Adrenal gland (tissue), 12 donors: ENCODE results near the gene FURIN. TPM values are rescaled to one million over a fixed set of nuclear protein-coding genes. Genes with fewer than 3 reads are reported as not detected.

ENCODE experiments used
- DNase-seq, 7 donors: peaks; one replicate each; pipeline ENCODE4 v3.0.0-alpha.2; 2019 to 2020
- H3K27ac ChIP-seq, 5 donors: fragments of 200-600 bp; sonication (generic) in 4 of 5; 1 replicate in 3 of 5; 2 replicates in 2 of 5; pipeline versions ENCODE4 v1.5.1 to v1.8.0; 2016 to 2020; ENCODE audit warnings: mild to moderate bottlenecking in 1 of 5
- H3K27me3 ChIP-seq: fragments of 200-600 bp; 2 replicates; pipeline ENCODE4 v1.8.0; 2021
- H3K36me3 ChIP-seq, 2 donors: fragments of 200-600 bp; replicated peaks in 1 of 2; 1 replicate in 1 of 2; 2 replicates in 1 of 2; pipeline versions ENCODE4 v1.5.1 to v1.8.0; 2018 to 2022
- H3K4me1 ChIP-seq, 2 donors: fragments of 200-600 bp; replicated peaks in 1 of 2; 1 replicate in 1 of 2; 2 replicates in 1 of 2; pipeline versions ENCODE4 v1.5.1 to v1.8.0; 2018 to 2021
- H3K4me3 ChIP-seq, 4 donors: fragments of 200-600 bp; sonication (generic) in 3 of 4; one replicate each; pipeline ENCODE4 v1.5.1; 2016 to 2018
- H3K9me3 ChIP-seq, 3 donors: fragments of 200-600 bp; sonication (generic) in 1 of 3; replicated peaks in 1 of 3; 1 replicate in 2 of 3; 2 replicates in 1 of 3; pipeline versions ENCODE4 v1.5.1 to v1.8.0; 2016 to 2021
- POLR2A ChIP-seq, 2 donors: fragments of 450-650 bp; IDR thresholded peaks; one replicate each; pipeline ENCODE4 v1.6.1; 2017; ENCODE audit warnings: antibody characterized with exemption in 2 of 2, mild to moderate bottlenecking in 2 of 2, moderate library complexity in 1 of 2
- WGBS, 4 donors: extraction: QIAGEN DNeasy Blood & Tissue Kit in 2 of 4; methylation state at CpG; one replicate each; pipeline versions ENCODE4 v1.1.5 to v1.1.7; 2013 to 2017; 5-methylcytosine and 5-hydroxymethylcytosine counted together
- intact Hi-C, 2 donors: fragments of 100-400 bp; cut with DNase I; formaldehyde crosslinking; loops; one replicate each; pipeline versions ENCODE4 v1.14.1 to v1.15.0; 2022 to 2023
- polyA plus RNA-seq, 3 donors: library from polyadenylated mRNA; stranded (reverse); fragments of 200-250 nt in 2 of 3; fragments of 350-450 nt in 1 of 3; fragmentation: Illumina TruSeq in 1 of 3; extraction: RNeasy Lipid Tissue Mini Kit (QIAGEN cat#74804) in 1 of 3; gene quantifications; one replicate each; pipeline ENCODE4 v1.2.3, GENCODE V29; 2013 to 2014
- total RNA-seq, 9 donors: library from RNA; depleted of rRNA in 4 of 9; stranded (reverse); fragments of >200 nt in 4 of 9; fragments of 120-200 nt in 1 of 9; fragmentation: NEBNext Ultra II Directional in 1 of 9; extraction: Animal tissue kit (Norgen Biotek cat#: 25700) in 1 of 9; gene quantifications; one replicate each; pipeline versions ENCODE4 v1.1.0 to v1.2.4, GENCODE V29; 2013 to 2023
- TF ChIP-seq, protein P1 (sequence below), 6 experiments: fragments of 450-650 bp in 4 of 6; fragments of 200-600 bp in 2 of 6; sonication (generic) in 1 of 6; IDR thresholded peaks; 1 replicate in 5 of 6; 2 replicates in 1 of 6; pipeline versions ENCODE4 v1.5.1 to v1.8.0; 2016 to 2021; ENCODE audit warnings: antibody characterized with exemption in 6 of 6, mild to moderate bottlenecking in 2 of 6, moderate library complexity in 1 of 6
- donor health status: healthy with polysubstance abuse.
- donor health status: Bipolar disorder and iron deficiency.
- donor health status: DM: yes; HTN: yes; CAD: no.
- donor health status: DM: no; HTN: no; CAD: no.
- donor health status: DM: no; HTN: no; CAD: no.
- donor health status: DM: yes; HTN: yes; CAD: no.

Gene FURIN
- total and polyA plus RNA-seq, 12 donors: 11.5 to 119 (median 45.2) TPM

DNA sequence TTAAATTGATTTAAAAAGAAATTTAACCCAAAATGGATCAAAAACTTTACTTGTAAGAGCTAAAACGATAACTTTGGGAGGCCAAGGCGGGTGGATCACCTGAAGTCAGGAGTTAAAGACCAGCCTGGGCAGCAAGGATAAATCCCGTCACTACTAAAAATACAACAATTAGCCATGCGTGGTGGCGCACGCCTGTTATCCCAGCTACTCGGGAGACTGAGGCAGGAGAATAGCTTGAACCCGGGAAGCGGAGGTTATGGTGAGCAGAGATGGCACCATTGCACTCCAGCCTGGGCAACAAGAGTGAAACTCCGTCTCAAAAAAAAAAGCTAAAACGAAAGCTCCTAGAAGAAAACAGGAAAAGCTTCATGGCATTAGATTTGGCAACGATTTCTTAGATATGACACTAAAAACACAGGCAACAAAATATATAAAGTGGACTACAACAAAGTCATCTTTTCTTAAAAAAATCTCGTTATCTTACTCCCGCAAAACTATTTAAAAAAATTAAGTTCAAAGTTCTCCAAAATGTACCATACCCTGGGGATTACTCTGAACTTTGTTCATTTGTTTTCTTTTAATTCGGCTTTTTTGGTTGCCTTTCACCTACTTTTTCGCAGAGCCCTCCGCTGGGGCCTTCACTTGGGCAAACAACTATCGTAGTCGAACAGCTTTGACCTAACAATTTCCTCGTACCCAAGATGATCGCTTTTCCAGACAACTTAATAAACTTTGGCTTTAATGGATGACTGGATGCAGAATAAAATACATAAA, 61.0 kb downstream of the FURIN start:
- no peak for DNase-seq
- Histone ChIP-seq H3K27ac (peak overlapping the region; percentile 67 to 95 (median 89)), H3K4me3 (peak overlapping the region in 2 of 4 donors; percentile 60 to 64), H3K36me3 (no peaks in the 10 kb centered on the region), H3K9me3 (no peaks in the 10 kb centered on the region), H3K27me3 (no peaks in the 10 kb centered on the region), H3K4me1 (peaks cover 19 to 36% of the 10 kb centered on the region in 2 donors)
- no peak for TF ChIP-seq POLR2A (IDR thresholded peaks at IDR 0.05)
- TF ChIP-seq, protein P1, sequence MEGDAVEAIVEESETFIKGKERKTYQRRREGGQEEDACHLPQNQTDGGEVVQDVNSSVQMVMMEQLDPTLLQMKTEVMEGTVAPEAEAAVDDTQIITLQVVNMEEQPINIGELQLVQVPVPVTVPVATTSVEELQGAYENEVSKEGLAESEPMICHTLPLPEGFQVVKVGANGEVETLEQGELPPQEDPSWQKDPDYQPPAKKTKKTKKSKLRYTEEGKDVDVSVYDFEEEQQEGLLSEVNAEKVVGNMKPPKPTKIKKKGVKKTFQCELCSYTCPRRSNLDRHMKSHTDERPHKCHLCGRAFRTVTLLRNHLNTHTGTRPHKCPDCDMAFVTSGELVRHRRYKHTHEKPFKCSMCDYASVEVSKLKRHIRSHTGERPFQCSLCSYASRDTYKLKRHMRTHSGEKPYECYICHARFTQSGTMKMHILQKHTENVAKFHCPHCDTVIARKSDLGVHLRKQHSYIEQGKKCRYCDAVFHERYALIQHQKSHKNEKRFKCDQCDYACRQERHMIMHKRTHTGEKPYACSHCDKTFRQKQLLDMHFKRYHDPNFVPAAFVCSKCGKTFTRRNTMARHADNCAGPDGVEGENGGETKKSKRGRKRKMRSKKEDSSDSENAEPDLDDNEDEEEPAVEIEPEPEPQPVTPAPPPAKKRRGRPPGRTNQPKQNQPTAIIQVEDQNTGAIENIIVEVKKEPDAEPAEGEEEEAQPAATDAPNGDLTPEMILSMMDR (IDR thresholded peaks at IDR 0.05): no peak
- 55 to 60% (median 59%) methylated on average over 21 of the region's 21 CpGs for WGBS, 4 donors
- intact Hi-C loops: no loop called here

GRCh38 chr15:90930861-90931574, 62.6 kb downstream of the FURIN start:
- WGBS, 4 donors: 43 to 60% (median 52%) methylated on average over 15 of the region's 15 CpGs
- TF ChIP-seq POLR2A (IDR thresholded peaks at IDR 0.05): no peak
- TF ChIP-seq, protein P1 (IDR thresholded peaks at IDR 0.05): no peak
- Histone ChIP-seq H3K9me3 (no peaks in the 10 kb centered on the region), H3K27me3 (no peaks in the 10 kb centered on the region), H3K27ac (peak overlapping the region; percentile 76 to 95 (median 89)), H3K36me3 (no peaks in the 10 kb centered on the region), H3K4me1 (peaks cover 28 to 47% of the 10 kb centered on the region in 2 donors), H3K4me3 (peak overlapping the region in 1 of 4 donors; percentile 64)
- intact Hi-C loops: no loop called here
- peak in 6 of 7 donors; percentile 59 to 73 (median 67) for DNase-seq

DNA sequence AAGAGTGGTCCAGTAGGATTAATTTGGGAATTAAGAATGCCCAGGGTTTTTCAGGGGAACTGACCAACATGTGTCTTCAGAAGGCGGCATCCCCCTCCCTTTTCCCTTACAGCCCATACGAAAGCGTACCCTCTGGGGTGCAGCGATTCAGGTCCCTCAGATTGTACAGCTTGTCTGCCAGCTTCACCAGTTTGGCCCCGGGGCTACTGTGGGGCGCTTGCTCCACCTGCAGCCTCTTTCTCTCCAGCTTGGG, 63.1 kb downstream of the FURIN start:
- intact Hi-C loops: no loop called here
- peak overlapping the region; percentile 74 to 95 (median 89) for H3K27ac ChIP-seq
- peak overlapping the region in 1 of 4 donors; percentile 70 for H3K4me3 ChIP-seq
- 16 to 22% (median 21%) methylated on average over 6 of the region's 6 CpGs for WGBS, 4 donors
- no peaks in the 10 kb centered on the region for H3K9me3 ChIP-seq
- H3K27me3 ChIP-seq: no peaks in the 10 kb centered on the region
- DNase-seq: no peak
- no peaks in the 10 kb centered on the region for H3K36me3 ChIP-seq
- H3K4me1 ChIP-seq: peaks cover 33 to 52% of the 10 kb centered on the region in 2 donors
- TF ChIP-seq POLR2A (IDR thresholded peaks at IDR 0.05): peak in 1 of 2 donors; percentile 48
- TF ChIP-seq, protein P1 (IDR thresholded peaks at IDR 0.05): no peak

DNA sequence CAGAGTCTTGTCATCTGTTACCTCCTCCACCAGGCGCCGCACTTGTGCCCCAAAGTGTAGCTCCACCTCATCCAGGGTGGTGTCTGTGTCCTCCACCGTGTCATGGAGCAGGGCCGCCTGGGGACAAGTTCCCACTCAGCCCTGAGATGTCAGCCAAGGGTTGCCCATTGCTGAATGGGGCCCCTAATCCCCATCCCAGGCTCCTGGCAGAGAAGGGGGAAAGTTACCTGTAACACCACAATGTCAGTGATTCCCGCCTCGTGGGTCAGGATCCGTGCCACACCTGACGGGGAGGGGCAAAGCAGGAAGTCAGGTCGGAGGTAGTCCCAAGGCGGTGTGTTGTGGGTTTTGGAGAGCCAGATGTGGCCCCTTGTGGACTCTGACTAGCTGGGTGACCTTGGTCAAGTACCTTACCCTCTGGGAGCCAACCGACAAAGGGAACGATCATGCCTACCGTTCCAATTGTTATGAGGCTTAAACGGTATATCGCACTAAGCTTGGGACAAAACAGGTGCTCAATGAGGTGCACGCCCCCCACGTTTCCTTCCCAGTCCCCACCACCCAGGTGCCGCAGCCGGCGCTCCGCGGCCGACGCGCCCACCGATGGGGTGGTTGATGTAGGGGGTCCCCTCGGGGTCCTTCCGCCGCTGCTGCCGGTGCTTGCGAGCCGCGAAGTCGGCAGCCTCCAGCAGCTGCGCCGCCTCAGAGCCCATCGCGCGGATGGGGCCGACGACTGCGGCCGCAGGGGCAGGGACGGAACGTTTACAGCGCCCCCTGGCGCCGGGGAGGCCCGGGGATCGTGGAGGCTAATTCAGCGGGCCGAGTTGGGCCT, 63.7 kb downstream of the FURIN start, which contains the start of gene HDDC3:
Gene HDDC3, minus strand, starts transcription at position 722 of the 832 bp plus-strand sequence. Its CDS starts 9 bp downstream, at position 713.
- Histone ChIP-seq H3K4me3 (peak within 1 kb of the TSS; percentile 22 to 79 (median 64)), H3K4me1 (peaks cover 34 to 58% of the 10 kb centered on the region in 2 donors), H3K27me3 (no peaks in the 10 kb centered on the region), H3K9me3 (no peaks in the 10 kb centered on the region), H3K27ac (peak within 1 kb of the TSS; percentile 74 to 95 (median 89)), H3K36me3 (no peaks in the 10 kb centered on the region)
- intact Hi-C loops: no loop called here
- TF ChIP-seq POLR2A (IDR thresholded peaks at IDR 0.05): peak in 1 of 2 donors; percentile 61
- TF ChIP-seq, protein P1 (IDR thresholded peaks at IDR 0.05): peak; percentile 77 to 95 (median 88)
- DNase-seq: peak; percentile 86 to 93 (median 90)
- 0 to 1% (median 0%) methylated on average over 3 to 52 of the region's 52 CpGs for WGBS, 4 donors
